ENCODE data around the gene PIH1D2.
"Not testable (repeated sequence)": the region's sequence is repeated elsewhere in the genome, so short reads cannot be mapped to it uniquely, and the experiment has no call there.

Gene PIH1D2

DNA sequence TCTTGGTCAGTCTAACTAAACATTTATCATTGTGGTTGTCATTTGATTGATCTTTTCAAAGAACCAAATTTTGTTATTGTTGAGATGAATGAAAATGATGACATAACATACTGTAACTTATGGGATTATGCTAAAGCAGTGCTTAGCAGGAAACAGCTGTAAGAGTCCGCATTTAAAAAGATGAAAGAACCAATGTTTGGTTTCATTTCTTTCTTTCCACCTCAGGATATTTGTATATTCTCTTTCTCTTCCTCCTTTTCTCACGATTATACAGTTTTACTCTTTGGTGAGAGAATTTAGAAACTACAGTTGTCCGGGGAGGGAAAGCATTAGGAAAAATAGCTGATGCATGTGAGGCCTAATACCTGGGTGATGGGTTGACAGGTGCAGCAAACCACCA is 23.1 kb downstream of the PIH1D2 start:
- Histone ChIP-seq H3K4me1 (ENCODE audit: insufficient read depth, low read length) (no peaks in the 10 kb centered on the region), H3K36me3 (ENCODE audit: insufficient read depth, low read length) (peaks cover 38% of the 10 kb centered on the region)

DNA sequence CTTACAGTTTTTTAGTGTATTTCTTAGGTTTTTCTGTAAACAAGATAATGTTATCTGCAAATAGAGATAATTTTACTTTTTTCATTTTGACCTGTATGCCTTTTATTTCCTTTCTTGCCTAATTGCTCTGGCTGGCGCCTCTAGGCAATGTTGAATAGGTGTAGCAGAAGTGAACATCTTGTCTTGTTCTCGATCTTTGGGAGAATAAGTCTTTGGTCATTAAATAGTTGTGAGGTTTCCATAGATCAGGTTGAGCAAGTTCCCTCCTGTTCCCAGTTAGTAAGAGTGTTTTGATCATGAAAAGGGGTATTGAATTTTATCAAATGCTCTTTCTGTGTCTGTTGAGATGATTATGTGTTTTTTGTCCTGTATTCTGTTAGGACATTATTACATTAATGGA is 24.0 kb downstream of the PIH1D2 start:
- Histone ChIP-seq H3K9ac (ENCODE audit: low read length) (no peak overlapping the region), H3K27ac (ENCODE audit: low read depth, low read length) (no peak overlapping the region), H3K27me3 (ENCODE audit: control insufficient read depth in 1 of 2, insufficient read depth in 2 of 2, low read length in 2 of 2) (no peaks in the 10 kb centered on the region), H3K9me3 (ENCODE audit: low read length) (no peaks in the 10 kb centered on the region), H3K36me3 (ENCODE audit: insufficient read depth, low read length) (peaks cover 42% of the 10 kb centered on the region), H3K4me3 (ENCODE audit: low read depth in 1 of 2, low read length in 2 of 2) (no peak overlapping the region), H3K4me1 (ENCODE audit: insufficient read depth, low read length) (no peaks in the 10 kb centered on the region)

More for the DNA sequence above, 23.1 kb downstream of the PIH1D2 start:
- no peaks in the 10 kb centered on the region for H3K27me3 ChIP-seq (ENCODE audit: control insufficient read depth in 1 of 2, insufficient read depth in 2 of 2, low read length in 2 of 2)
- no peaks in the 10 kb centered on the region for H3K9me3 ChIP-seq (ENCODE audit: low read length)
- H3K4me3 ChIP-seq (ENCODE audit: low read depth in 1 of 2, low read length in 2 of 2) = no peak overlapping the region
- H3K27ac ChIP-seq (ENCODE audit: low read depth, low read length) = no peak overlapping the region
- H3K9ac ChIP-seq (ENCODE audit: low read length) = no peak overlapping the region

DNA sequence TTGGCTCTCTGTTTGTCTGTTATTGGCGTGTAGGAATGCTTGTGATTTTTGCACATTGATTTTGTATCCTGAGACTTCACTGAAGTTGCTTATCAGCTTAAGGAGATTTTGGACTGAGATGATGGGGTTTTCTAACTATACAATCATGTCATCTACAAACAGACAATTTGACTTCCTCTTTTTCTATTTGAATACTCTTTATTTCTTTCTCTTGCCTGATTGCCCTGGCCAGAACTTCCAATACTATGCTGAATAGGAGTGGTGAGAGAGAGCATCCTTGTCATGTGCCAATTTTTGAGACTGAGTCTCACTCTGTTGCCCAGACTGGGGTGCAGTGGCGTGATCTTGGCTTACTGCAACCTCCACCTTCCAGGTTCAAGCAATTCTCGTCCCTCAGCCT is 25.6 kb downstream of the PIH1D2 start:
- not testable (repeated sequence) for H3K4me1 ChIP-seq (ENCODE audit: insufficient read depth, low read length); H3K27me3 ChIP-seq (ENCODE audit: control insufficient read depth in 1 of 2, insufficient read depth in 2 of 2, low read length in 2 of 2); H3K9ac ChIP-seq (ENCODE audit: low read length); H3K4me3 ChIP-seq (ENCODE audit: low read depth in 1 of 2, low read length in 2 of 2); H3K9me3 ChIP-seq (ENCODE audit: low read length); H3K27ac ChIP-seq (ENCODE audit: low read depth, low read length)
- H3K36me3 ChIP-seq (ENCODE audit: insufficient read depth, low read length) = peaks cover 42% of the 10 kb centered on the region

DNA sequence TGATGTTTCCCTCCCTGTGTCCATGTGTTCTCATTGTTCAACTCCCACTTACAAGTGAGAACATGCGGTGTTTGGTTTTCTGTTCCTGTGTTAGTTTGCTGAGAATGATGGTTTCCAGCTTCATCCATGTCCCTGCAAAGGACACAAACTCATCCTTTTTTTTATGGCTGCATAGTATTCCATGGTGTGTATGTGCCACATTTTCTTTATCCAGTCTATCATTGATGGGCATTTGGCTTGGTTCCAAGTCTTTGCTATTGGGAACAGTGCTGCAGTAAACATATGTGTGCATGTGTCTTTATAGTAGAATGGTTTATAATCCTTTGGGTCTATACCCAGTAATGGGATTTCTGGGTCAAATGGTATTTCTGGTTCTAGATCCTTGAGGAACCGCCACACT is 27.2 kb downstream of the PIH1D2 start:
- H3K27me3 ChIP-seq (ENCODE audit: control insufficient read depth in 1 of 2, insufficient read depth in 2 of 2, low read length in 2 of 2); H3K9me3 ChIP-seq (ENCODE audit: low read length); H3K27ac ChIP-seq (ENCODE audit: low read depth, low read length); H3K4me1 ChIP-seq (ENCODE audit: insufficient read depth, low read length); H3K9ac ChIP-seq (ENCODE audit: low read length); H3K4me3 ChIP-seq (ENCODE audit: low read depth in 1 of 2, low read length in 2 of 2): not testable (repeated sequence)
- H3K36me3 ChIP-seq (ENCODE audit: insufficient read depth, low read length) = peaks cover 36% of the 10 kb centered on the region

DNA sequence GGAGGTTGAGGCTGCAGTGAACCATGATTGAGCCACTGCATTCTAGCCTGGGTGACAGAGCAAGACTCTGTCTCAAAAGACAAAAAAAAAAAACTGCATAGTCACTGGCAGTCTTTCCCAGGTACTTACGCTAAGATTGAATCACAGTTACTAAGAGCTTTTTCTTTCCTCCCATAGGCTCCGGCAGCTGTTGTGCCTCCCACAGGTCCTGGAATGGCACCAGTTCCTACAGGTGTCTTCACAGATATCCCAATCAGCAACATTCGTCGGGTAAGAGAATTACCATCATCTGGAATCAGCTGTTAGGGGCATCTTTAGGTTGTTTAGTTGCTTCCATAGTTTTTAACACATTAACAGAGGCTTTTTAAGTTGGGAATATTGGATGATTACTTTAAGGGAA is 28.9 kb downstream of the PIH1D2 start:
- Histone ChIP-seq H3K36me3 (ENCODE audit: insufficient read depth, low read length) (peaks cover 25% of the 10 kb centered on the region), H3K9ac (ENCODE audit: low read length) (no peak overlapping the region), H3K9me3 (ENCODE audit: low read length) (no peaks in the 10 kb centered on the region), H3K4me3 (ENCODE audit: low read depth in 1 of 2, low read length in 2 of 2) (no peak overlapping the region), H3K27ac (ENCODE audit: low read depth, low read length) (no peak overlapping the region), H3K27me3 (ENCODE audit: control insufficient read depth in 1 of 2, insufficient read depth in 2 of 2, low read length in 2 of 2) (no peaks in the 10 kb centered on the region), H3K4me1 (ENCODE audit: insufficient read depth, low read length) (no peaks in the 10 kb centered on the region)

DNA sequence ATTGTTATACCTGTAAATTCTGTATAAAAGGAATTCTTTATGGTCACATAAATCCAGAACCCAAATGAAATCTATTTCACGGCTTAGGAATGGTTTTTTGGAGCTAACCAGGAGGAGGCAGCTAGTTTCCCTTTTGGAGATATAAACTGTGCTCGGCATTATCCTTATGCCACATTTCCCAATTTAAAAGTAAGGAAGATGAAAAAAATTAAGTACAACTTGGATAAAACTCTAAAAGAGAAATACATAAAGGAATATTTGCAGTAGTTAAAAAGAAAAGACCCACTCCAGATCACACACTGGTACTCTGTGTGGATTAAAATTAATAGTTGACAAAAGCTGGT is 30.9 kb downstream of the PIH1D2 start:
- Histone ChIP-seq H3K9ac (ENCODE audit: low read length) (no peak overlapping the region), H3K27ac (ENCODE audit: low read depth, low read length) (no peak overlapping the region), H3K9me3 (ENCODE audit: low read length) (no peaks in the 10 kb centered on the region), H3K36me3 (ENCODE audit: insufficient read depth, low read length) (peaks cover 24% of the 10 kb centered on the region), H3K4me1 (ENCODE audit: insufficient read depth, low read length) (no peaks in the 10 kb centered on the region), H3K27me3 (ENCODE audit: control insufficient read depth in 1 of 2, insufficient read depth in 2 of 2, low read length in 2 of 2) (no peaks in the 10 kb centered on the region), H3K4me3 (ENCODE audit: low read depth in 1 of 2, low read length in 2 of 2) (no peak overlapping the region)

DNA sequence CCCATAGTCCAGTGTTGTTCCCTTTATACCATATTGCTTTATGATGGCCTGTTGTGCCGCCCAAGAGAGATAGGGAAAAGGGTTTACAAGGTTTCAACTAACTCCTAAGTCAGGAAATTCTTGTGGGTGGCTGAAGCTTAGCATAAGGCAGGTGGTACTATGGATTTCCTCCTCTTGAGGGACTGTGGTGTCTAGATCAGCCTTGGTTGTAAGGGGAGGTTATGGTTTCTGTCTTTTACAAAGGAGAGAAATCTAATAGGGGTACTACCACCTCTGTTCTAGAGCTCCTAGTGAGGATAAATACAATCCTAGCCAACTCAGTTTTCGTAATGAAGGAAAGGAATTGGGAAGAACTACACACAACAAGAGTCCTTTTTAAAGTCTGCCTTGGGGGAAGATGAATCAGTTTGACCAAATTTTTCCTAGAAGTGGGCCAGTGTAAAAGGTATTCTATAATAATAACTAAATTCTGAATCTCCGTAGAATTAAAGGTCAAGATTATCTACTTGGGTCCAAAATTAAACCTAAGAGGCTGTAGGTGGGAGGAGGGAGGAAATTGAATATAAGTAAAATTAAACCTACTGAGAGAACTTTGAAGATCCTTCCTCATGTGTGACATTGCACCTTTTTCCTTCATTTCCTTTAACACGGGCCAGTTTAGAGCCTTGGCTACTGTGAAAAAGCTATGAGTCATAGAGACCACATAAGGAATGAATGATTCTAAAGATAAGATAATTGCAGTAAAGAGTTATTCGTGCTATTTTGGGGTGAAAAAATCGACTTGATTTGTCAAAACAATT is 31.5 kb downstream of the PIH1D2 start:
- H3K27ac ChIP-seq (ENCODE audit: low read depth, low read length) = no peak overlapping the region
- H3K36me3 ChIP-seq (ENCODE audit: insufficient read depth, low read length) = peaks cover 29% of the 10 kb centered on the region
- no peaks in the 10 kb centered on the region for H3K9me3 ChIP-seq (ENCODE audit: low read length)

DNA sequence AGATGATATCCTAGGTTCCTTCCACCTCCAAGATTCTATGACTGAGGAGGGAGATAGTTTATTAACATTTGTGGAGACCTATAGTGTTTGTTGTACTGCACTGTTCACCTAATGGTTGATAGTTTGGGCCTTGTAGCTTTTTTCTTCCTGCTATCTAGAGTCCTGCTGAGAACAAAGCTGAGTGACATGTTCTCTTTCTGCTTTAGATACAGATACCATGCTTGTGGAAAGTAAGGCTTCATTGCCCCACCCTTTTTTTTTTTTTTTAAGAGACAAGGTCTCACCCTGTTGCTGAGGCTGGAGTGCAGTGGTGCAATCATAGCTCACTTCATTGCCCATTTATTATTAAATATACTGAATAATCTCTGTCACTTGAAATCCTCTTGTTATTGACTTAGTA is 36.3 kb downstream of the PIH1D2 start:
- no peaks in the 10 kb centered on the region for H3K9me3 ChIP-seq (ENCODE audit: low read length)
- H3K36me3 ChIP-seq (ENCODE audit: insufficient read depth, low read length) = peaks cover 32% of the 10 kb centered on the region
- H3K4me1 ChIP-seq (ENCODE audit: insufficient read depth, low read length) = no peaks in the 10 kb centered on the region
- no peaks in the 10 kb centered on the region for H3K27me3 ChIP-seq (ENCODE audit: control insufficient read depth in 1 of 2, insufficient read depth in 2 of 2, low read length in 2 of 2)
- no peak overlapping the region for H3K4me3 ChIP-seq (ENCODE audit: low read depth in 1 of 2, low read length in 2 of 2)
- no peak overlapping the region for H3K27ac ChIP-seq (ENCODE audit: low read depth, low read length)
- no peak overlapping the region for H3K9ac ChIP-seq (ENCODE audit: low read length)

More for the DNA sequence above, 31.5 kb downstream of the PIH1D2 start:
- H3K27me3 ChIP-seq (ENCODE audit: control insufficient read depth in 1 of 2, insufficient read depth in 2 of 2, low read length in 2 of 2) = no peaks in the 10 kb centered on the region
- no peaks in the 10 kb centered on the region for H3K4me1 ChIP-seq (ENCODE audit: insufficient read depth, low read length)
- H3K4me3 ChIP-seq (ENCODE audit: low read depth in 1 of 2, low read length in 2 of 2) = no peak overlapping the region
- H3K9ac ChIP-seq (ENCODE audit: low read length) = no peak overlapping the region

DNA sequence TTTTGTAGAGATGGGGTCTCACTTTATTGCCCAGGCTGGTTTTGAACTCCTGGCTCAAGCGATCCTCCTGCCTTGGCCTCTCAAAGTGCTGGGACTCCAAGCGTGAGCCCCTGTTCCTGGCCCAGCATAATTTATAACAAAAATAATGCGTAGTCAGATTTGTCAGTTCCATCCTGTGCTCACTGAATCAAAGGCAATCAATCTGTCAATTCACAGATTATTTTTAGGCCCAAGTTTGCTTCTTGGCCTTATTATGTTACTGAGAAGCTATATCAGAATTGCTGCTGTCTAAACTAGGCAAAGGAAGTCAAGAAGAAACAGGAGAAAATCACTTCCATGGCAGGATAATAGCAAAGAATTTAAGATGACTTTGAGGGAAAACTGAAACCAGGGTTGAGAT is 39.9 kb downstream of the PIH1D2 start:
- no peaks in the 10 kb centered on the region for H3K4me1 ChIP-seq (ENCODE audit: insufficient read depth, low read length)
- no peaks in the 10 kb centered on the region for H3K9me3 ChIP-seq (ENCODE audit: low read length)
- no peaks in the 10 kb centered on the region for H3K27me3 ChIP-seq (ENCODE audit: control insufficient read depth in 1 of 2, insufficient read depth in 2 of 2, low read length in 2 of 2)
- no peak overlapping the region for H3K4me3 ChIP-seq (ENCODE audit: low read depth in 1 of 2, low read length in 2 of 2)
- H3K9ac ChIP-seq (ENCODE audit: low read length) = no peak overlapping the region
- no peak overlapping the region for H3K27ac ChIP-seq (ENCODE audit: low read depth, low read length)
- peaks cover 46% of the 10 kb centered on the region for H3K36me3 ChIP-seq (ENCODE audit: insufficient read depth, low read length)

DNA sequence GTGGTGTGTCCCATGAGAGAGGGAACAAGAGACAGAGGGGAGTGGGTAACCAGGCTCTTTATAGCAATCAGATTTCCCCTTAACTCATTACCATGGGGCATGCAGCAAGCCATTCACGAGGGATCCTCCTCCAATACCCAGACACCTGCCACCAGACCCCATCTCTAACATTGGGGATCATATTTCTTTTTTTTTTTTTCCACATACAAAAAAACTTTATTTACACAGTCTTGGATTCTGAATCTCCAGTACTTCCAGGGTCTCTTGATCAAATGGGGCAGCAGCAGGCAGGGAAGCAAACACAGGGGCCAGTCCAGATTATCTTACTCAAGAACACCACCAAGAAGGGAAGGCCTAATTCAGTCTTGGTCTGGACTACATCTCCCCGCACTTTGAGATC is 44.4 kb downstream of the PIH1D2 start:
- Histone ChIP-seq H3K4me1 (ENCODE audit: insufficient read depth, low read length) (no peaks in the 10 kb centered on the region), H3K27ac (ENCODE audit: low read depth, low read length) (no peak overlapping the region), H3K27me3 (ENCODE audit: control insufficient read depth in 1 of 2, insufficient read depth in 2 of 2, low read length in 2 of 2) (no peaks in the 10 kb centered on the region), H3K9me3 (ENCODE audit: low read length) (no peaks in the 10 kb centered on the region), H3K9ac (ENCODE audit: low read length) (no peak overlapping the region), H3K36me3 (ENCODE audit: insufficient read depth, low read length) (peaks cover 33% of the 10 kb centered on the region), H3K4me3 (ENCODE audit: low read depth in 1 of 2, low read length in 2 of 2) (no peak overlapping the region)

DNA sequence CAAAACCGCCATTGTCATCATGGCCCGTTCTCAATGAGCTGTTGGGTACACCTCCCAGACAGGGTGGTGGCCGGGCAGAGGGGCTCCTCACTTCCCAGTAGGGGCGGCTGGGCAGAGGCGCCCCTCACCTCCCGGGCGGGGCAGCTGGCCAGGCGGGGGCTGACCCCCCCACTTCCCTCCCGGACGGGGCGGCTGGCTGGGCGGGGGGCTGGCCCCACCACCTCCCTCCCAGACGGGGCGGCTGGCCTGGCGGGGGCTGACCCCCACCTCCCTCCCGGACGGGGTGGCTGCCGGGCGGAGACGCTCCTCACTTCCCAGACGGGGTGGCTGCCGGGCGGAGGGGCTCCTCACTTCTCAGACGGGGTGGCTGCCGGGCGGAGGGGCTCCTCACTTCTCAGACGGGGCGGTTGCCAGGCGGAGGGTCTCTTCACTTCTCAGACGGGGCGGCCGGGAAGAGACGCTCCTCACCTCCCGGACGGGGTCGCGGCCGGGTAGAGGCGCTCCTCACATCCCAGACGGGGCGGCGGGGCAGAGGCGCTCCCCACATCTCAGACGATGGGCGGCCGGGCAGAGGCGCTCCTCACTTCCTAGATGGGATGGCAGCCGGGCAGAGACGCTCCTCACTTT is 46.9 kb downstream of the PIH1D2 start:
- peaks cover 24% of the 10 kb centered on the region for H3K36me3 ChIP-seq (ENCODE audit: insufficient read depth, low read length)
- not testable (repeated sequence) for H3K27me3 ChIP-seq (ENCODE audit: control insufficient read depth in 1 of 2, insufficient read depth in 2 of 2, low read length in 2 of 2); H3K9ac ChIP-seq (ENCODE audit: low read length)

DNA sequence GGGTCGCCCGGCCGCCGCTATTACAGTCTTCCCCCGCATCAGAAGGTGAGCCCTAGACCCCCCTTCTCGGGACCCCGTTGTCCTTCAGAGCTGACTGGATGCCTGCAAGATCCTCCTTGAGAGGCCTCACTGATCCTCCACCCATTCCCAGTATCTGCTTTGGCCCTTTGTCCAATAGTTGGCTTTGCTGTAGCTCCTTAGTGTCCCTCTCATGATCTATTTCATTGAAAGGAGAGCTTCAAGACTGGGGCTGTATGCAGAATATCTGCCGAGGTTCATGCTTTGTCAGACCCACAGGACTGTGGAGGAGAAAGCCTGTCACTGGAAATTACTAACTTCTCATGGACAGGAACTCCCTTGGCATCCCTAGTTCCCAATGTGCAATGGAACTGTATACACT is 48.1 kb downstream of the PIH1D2 start:
- Histone ChIP-seq H3K36me3 (ENCODE audit: insufficient read depth, low read length) (peaks cover 33% of the 10 kb centered on the region), H3K4me1 (ENCODE audit: insufficient read depth, low read length) (peaks cover 5% of the 10 kb centered on the region), H3K4me3 (ENCODE audit: low read depth in 1 of 2, low read length in 2 of 2) (peak overlapping the region; percentile 80 to 98), H3K27me3 (ENCODE audit: control insufficient read depth in 1 of 2, insufficient read depth in 2 of 2, low read length in 2 of 2) (no peaks in the 10 kb centered on the region), H3K27ac (ENCODE audit: low read depth, low read length) (peak overlapping the region; percentile 96), H3K9me3 (ENCODE audit: low read length) (no peaks in the 10 kb centered on the region), H3K9ac (ENCODE audit: low read length) (peak overlapping the region; percentile 79)

More for the DNA sequence above, 46.9 kb downstream of the PIH1D2 start:
- H3K4me3 ChIP-seq (ENCODE audit: low read depth in 1 of 2, low read length in 2 of 2); H3K9me3 ChIP-seq (ENCODE audit: low read length); H3K27ac ChIP-seq (ENCODE audit: low read depth, low read length); H3K4me1 ChIP-seq (ENCODE audit: insufficient read depth, low read length): not testable (repeated sequence)
